ENCODE measurements around the gene ABCA13. TPM values are rescaled to one million over a fixed set of nuclear protein-coding genes. Genes with fewer than 3 reads are reported as not detected.

ABCA13 gene
- total and polyA plus RNA-seq, 4 donors, result 1.2 to 23.2 (median 3.5) TPM

- ATAC-seq (ENCODE audit: insufficient read depth, low FRiP score) (no peak), DNase-seq (no peak)
Measured at GRCh38 chr7:48665353-48666135, 494.3 kb downstream of the ABCA13 start.

GRCh38 chr7:48667407-48667806, 496.1 kb downstream of the ABCA13 start:
- TF ChIP-seq CTCF (IDR thresholded peaks at IDR 0.05; ENCODE audit: control extremely low read depth, extremely low read depth), result no peak
- no peak overlapping the region for H3K4me3 ChIP-seq
- WGBS, 2 donors, result 47 to 59% methylated on average over 1 of the region's 1 CpG
- ATAC-seq (ENCODE audit: insufficient read depth, low FRiP score) (no peak), DNase-seq (no peak)
- no peak overlapping the region for H3K9ac ChIP-seq (ENCODE audit: insufficient read depth in 1 of 2, low read length in 2 of 2)
- peaks cover 0 to 1% (median 0%) of the 10 kb centered on the region in 4 donors for H3K9me3 ChIP-seq (ENCODE audit: control insufficient read depth in 4 of 4, insufficient read depth in 3 of 4, low read length in 3 of 4)
- H3K4me1 ChIP-seq (ENCODE audit: control insufficient read depth in 5 of 5, insufficient read depth in 5 of 5, low read length in 5 of 5), result no peaks in the 10 kb centered on the region
- no peak overlapping the region for H3K27ac ChIP-seq (ENCODE audit: low read depth in 1 of 2, low read length in 1 of 2)
- no peaks in the 10 kb centered on the region for H3K27me3 ChIP-seq (ENCODE audit: control insufficient read depth in 3 of 3, insufficient read depth in 3 of 3, low read length in 2 of 3)
- H3K36me3 ChIP-seq (ENCODE audit: control insufficient read depth in 4 of 4, insufficient read depth in 4 of 4, low read length in 4 of 4), result no peaks in the 10 kb centered on the region

More at GRCh38 chr7:48665353-48666135, 494.3 kb downstream of the ABCA13 start:
- H3K27ac ChIP-seq (ENCODE audit: low read depth in 1 of 2, low read length in 1 of 2), result no peak overlapping the region
- peaks cover 0 to 9% (median 0%) of the 10 kb centered on the region in 5 donors for H3K4me1 ChIP-seq (ENCODE audit: control insufficient read depth in 5 of 5, insufficient read depth in 5 of 5, low read length in 5 of 5)
- 72 to 73% methylated on average over 4 of the region's 4 CpGs for WGBS, 2 donors
- TF ChIP-seq CTCF (IDR thresholded peaks at IDR 0.05; ENCODE audit: control extremely low read depth, extremely low read depth), result no peak
- H3K36me3 ChIP-seq (ENCODE audit: control insufficient read depth in 4 of 4, insufficient read depth in 4 of 4, low read length in 4 of 4), result no peaks in the 10 kb centered on the region
- no peak overlapping the region for H3K9ac ChIP-seq (ENCODE audit: insufficient read depth in 1 of 2, low read length in 2 of 2)
- no peaks in the 10 kb centered on the region for H3K27me3 ChIP-seq (ENCODE audit: control insufficient read depth in 3 of 3, insufficient read depth in 3 of 3, low read length in 2 of 3)
- no peak overlapping the region for H3K4me3 ChIP-seq
- H3K9me3 ChIP-seq (ENCODE audit: control insufficient read depth in 4 of 4, insufficient read depth in 3 of 4, low read length in 3 of 4), result peaks cover 0 to 1% (median 0%) of the 10 kb centered on the region in 4 donors

GRCh38 chr7:48671656-48672055, 500.4 kb downstream of the ABCA13 start:
- Histone ChIP-seq H3K4me1 (ENCODE audit: control insufficient read depth in 5 of 5, insufficient read depth in 5 of 5, low read length in 5 of 5) (no peaks in the 10 kb centered on the region), H3K36me3 (ENCODE audit: control insufficient read depth in 4 of 4, insufficient read depth in 4 of 4, low read length in 4 of 4) (no peaks in the 10 kb centered on the region), H3K9ac (ENCODE audit: insufficient read depth in 1 of 2, low read length in 2 of 2) (no peak overlapping the region), H3K27ac (ENCODE audit: low read depth in 1 of 2, low read length in 1 of 2) (no peak overlapping the region), H3K27me3 (ENCODE audit: control insufficient read depth in 3 of 3, insufficient read depth in 3 of 3, low read length in 2 of 3) (no peaks in the 10 kb centered on the region), H3K4me3 (no peak overlapping the region), H3K9me3 (ENCODE audit: control insufficient read depth in 4 of 4, insufficient read depth in 3 of 4, low read length in 3 of 4) (peaks cover 0 to 3% (median 0%) of the 10 kb centered on the region in 4 donors)
- WGBS, 2 donors, result 56 to 90% methylated on average over 1 of the region's 1 CpG
- no peak for TF ChIP-seq CTCF (IDR thresholded peaks at IDR 0.05; ENCODE audit: control extremely low read depth, extremely low read depth)
- no peak for ATAC-seq (ENCODE audit: insufficient read depth, low FRiP score)
- DNase-seq, result no peak

Measured in lung (tissue), 12 donors.